Fibroblast of peridontal ligament (primary cell): Measurements from ENCODE around the gene ART5.
"Not testable (repeated sequence)": the region's sequence is repeated elsewhere in the genome, so short reads cannot be mapped to it uniquely, and the experiment has no call there.

Source experiments
- DNase-seq: peaks from one replicate; pipeline ENCODE4 v3.0.0-alpha.2; 2010; ENCODE audit errors: extremely low read depth

ART5 gene

GRCh38 chr11:3658252-3658651 lies 16.5 kb upstream of the ART5 start:
- DNase-seq, result no peak

GRCh38 chr11:3657331-3657730 lies 15.5 kb upstream of the ART5 start:
- not testable (repeated sequence) for DNase-seq

DNA sequence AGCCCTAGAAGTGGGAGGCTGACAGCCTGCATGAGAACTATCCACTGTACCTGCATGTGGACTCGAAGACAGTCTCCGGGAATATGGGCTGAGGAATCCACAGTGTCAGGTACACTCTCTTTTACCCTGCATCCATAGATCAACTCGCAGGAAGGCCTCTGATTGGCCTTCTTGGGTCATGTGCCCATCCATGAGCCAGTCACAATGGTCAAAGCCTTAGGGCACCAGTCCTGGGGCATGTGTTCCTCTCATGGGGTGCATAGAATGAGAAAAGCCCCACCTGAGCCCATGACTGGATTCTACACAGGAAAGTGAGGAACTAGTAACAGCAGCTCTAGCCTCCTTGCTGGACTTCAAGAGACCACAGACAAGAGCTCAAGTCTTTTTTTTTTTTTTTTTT lies 13.8 kb upstream of the ART5 start:
- no peak for DNase-seq

GRCh38 chr11:3652514-3652913 lies 10.7 kb upstream of the ART5 start:
- DNase-seq, result not testable (repeated sequence)

GRCh38 chr11:3649374-3649773 lies 7.6 kb upstream of the ART5 start:
- not testable (repeated sequence) for DNase-seq

- DNase-seq, result not testable (repeated sequence)
These were observed 7.1 kb upstream of the ART5 start for GRCh38 chr11:3648843-3649242.

DNA sequence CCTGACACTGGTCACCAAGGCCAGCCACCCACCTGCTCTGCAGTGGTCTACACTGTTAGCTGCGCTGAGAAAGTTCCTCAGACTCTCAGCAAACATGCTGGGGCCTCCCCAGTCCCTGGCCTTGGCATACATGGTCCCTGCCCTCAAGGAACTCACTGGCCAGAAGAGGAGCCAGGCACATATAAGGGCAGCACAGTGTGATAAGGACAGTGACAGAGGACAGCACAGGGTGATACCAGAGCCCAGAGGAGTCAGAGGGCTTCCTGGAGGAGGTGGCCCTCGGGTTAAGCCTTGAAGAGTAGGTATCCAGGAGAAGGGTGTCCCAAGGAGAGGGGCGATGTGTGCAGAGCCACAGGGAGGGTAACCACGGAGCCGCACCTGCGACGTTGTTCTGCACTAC lies 3.8 kb upstream of the ART5 start:
- no peak for DNase-seq

DNA sequence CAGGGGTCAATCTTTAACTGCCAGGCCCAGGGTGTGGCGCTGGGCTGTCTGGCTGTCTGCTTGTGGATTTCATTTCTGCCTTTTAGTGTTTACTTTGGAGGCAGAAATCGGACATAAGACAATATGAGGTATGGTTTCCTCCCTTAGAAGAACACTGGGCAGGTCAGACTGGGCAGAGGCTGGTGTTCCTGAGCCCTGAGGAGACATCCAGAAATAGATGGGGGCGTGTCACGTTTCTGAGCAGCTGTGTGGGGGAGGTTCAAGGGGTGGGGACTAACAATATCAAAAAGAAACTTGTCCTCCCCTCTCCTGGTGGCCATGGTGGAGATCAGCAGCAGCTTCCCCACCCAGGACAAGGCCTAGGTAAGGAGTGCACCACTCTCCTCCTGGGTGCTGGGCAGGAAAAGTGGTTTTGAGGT lies 3.0 kb upstream of the ART5 start, which contains the start of gene ART1:
Gene ART1 (plus strand): TSS at position 312 of the 419 bp plus-strand sequence. CDS start 14,086 bp downstream, outside the sequence.
- no peak for DNase-seq

DNA sequence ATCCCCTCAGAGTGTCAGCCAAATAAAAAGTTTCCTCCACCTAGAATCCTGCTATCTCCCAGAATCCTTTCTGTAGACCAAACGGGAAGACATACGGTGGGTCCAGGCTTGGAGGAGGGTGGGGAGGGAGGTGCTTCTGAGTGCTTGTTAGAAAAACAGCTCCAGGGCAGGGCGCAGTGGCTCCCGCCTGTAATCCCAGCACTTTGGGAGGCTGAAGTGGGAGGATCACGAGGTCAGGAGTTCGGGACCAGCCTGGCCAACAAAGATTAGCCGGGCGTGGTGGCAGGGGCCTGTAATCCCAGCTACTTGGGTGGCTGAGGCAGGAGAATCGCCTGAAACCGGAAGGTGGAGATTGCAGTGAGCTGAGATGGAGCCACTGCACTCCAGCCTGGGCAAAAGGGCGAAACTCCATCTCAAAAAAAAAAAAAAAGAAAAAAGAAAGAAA lies 1.3 kb upstream of the ART5 start:
- DNase-seq, result not testable (repeated sequence)

GRCh38 chr11:3642071-3642951 lies 519 bp upstream of the ART5 start:
- DNase-seq, result peak; percentile 66

GRCh38 chr11:3641191-3641590 lies 601 bp downstream of the ART5 start:
- no peak for DNase-seq

DNA sequence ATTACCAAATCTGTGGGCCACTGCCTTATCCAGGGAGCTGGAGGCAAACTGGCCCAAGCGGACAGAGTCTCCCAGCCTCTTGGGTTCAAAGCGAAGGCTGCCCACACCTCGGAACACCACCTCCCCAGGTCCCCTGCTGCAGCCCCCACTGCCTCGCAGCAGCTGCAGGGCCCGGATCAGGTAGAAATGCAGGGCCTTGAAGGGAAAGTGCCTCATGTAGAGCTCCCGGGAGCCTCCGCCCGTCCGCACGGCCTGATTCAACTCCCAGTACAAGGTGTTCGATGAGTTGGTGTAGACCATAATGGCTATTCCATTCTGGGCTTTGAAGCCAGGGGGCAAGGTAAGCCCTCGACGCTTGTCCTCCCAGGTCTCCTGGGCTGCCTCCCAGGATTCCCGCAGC lies 2.0 kb downstream of the ART5 start:
- no peak for DNase-seq

DNA sequence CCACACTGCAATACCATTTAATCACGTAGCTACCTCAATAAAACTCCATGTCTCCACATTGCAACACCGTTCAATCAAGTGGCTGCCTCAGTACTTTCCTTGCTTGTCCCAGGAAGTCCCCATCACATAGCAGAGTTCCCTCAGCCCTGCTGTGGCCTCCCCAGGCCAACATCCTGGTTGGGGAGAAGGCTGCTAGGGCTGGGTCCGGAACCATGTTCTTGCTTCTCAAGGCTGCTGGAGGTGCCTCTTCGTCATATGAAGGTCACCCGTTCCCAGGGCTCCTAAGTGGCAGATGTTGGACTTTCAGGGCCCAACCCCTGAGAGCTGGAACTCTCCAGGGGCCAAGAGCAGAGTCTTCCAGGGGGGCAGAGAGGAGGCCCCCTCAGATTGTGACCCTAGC lies 3.3 kb downstream of the ART5 start:
- no peak for DNase-seq

GRCh38 chr11:3637201-3637600 lies 4.6 kb downstream of the ART5 start:
- no peak for DNase-seq

DNA sequence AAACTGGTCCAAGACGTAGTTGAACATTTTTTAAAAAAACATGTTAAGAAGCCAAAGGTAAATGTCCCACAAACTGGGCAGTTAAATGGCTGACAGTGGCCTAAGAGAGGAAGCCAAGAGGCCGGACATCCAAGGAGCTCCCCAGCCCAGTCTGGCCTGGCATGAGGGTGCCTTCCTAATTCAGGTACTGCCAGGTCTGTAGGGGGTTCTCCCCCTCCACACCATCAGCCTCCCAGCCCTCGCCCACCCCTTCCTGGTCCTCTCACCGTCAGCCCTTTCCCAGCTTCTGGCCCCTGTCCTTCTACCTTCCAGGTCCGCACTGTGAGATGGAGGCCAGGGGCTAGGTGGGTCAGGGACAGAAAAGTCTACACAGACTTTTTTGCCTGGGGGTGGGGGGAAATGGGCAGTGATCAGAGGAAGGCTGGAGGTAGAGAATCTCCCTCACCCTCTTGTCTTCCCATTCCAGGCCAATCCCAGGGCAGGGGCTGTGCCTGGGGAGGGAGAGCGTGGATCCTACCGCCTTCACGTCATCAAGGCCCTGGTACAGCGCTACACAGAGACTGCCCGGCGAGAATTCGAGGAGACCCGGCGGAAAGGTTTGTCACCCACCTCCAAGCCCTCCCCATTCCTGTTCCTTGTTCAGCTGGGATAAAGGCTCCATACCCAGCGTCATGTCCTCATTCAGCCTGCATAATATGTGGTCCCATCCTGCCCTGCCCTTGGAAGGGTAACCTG lies 6.0 kb downstream of the ART5 start:
- DNase-seq, result no peak

- no peak for DNase-seq
These were observed 9.6 kb downstream of the ART5 start for GRCh38 chr11:3632070-3632660.

DNA sequence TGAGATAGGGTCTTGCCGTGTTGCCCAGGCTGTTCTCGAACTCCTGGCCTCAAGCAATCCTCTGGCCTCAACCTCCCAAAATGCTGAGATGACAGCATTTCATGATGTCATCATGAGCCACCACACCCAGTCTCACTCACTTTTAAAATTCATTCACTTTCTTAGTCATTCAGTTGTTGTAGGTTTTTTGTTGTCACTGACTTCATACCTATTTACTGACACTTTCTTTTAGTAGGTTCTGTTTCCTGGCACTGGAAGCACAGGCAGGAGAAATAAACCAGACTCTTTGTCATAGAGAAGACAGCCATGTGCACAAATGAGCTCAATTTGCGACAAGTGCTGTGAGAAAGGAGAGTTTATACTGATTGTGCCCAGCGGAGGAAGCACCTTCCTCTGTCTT lies 10.5 kb downstream of the ART5 start:
- DNase-seq, result no peak

DNA sequence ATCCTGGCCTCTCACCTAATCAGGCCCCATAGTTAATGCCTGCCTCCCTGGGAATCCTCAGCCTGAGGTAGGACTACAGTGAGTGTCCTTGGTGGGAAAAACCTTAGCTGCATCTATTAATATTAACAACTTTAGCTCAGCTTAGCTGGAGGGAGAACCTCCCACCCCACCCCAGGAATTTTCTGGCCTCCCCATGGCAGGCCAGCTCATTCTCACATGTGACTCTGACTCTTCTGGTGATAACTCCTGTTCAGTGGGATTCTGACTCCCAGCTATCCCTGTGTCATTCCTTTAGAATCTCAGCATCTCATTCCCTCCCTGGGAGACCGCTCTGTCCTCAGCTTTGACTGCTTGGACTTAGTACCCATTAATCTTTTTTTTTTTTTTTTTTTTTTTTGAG lies 14.5 kb downstream of the ART5 start:
- peak; percentile 52 for DNase-seq

DNA sequence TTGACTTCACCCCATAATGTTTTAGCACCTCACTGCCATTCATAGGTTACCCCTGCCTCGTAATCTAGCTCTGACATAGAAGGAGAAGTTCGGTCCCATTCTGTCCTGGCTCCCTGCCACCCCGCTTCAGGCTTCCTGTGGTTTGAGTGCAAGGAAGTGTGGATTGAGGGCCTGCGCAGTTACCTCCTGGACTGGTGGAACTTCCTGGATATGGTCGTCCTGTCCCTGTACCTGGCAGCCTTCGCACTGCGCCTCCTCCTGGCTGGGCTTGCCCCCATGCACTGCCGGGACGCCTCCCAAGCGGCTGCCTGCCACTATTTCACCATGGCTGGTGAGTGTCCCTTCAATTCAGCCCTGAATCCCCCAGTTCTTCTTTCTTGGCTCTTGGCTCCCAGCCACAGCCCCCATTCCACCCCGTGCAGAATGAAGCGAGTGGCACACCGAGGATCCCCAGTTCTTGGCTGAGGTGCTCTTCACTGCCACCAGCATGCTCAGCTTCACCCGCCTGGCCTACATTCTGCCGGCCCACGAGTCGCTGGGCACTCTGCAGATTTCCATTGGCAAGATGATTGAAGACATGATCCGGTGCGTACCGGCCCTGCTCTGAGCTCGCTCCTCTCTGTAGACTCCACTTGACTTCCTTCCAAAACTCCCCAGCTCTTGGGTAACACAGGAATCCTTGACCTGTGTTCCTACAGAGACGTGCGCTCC lies 15.4 kb downstream of the ART5 start:
- no peak for DNase-seq

DNA sequence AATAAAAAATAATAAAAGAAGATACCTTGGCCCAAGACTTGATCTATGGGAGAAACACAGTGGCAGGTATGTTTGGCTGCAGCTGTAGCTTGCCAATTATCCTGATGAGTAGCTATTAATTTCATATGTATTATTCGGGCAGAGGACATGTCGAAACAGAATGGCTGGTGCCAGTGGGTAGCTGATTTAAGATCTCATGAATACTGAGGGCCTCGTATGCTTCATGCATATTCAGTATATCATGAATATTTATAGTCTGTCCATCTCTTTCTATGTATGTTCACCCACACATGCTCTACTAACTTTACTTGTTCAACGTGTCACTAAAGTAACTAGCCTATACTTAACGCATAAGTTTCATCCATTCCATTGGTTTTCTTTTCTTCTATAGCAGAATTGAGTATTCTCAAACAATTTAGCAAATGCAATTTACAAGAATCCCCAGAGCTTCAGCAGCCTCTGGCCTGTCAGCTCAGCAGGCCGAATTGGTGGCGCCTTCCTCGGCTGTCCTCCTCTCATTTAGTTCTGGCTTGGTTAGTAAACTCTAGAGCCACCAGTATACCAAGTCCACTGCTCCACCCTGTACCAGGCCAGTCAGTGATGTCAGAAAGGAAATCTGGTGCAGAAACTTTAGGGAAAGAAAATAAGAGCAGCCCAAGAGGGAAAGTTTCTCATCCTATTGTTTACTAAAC lies 17.9 kb downstream of the ART5 start:
- DNase-seq, result no peak

DNA sequence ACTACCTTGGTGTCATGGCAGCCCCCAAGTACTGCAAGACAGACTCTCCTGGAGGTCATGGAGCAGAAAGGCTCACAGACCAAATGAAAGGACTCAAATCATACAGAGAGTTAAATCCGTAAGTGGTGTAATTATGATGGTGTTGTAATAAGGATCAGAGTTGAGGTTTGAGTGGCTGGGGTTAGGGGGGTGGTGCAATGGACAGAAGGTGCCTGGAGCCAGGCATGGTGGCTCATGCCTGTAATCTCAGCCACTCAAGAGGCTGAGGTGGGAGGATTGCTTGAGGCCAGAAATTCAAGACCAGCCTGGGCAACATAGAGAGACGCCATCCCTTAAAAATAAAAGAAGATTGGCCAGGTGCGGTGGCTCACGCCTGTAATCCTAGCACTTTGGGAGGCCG lies 18.7 kb downstream of the ART5 start:
- DNase-seq, result no peak
